NCI-H69 (cell line): Measurements from ENCODE around the gene GPRC5C.
A peak's percentile ranks its signal among the peaks of the same experiment; 100 is the strongest.

ENCODE experiments used
- DNase-seq: peaks from one replicate; lab custom pipeline; 2025; lab: John Stamatoyannopoulos, UW

The GPRC5C gene

DNA sequence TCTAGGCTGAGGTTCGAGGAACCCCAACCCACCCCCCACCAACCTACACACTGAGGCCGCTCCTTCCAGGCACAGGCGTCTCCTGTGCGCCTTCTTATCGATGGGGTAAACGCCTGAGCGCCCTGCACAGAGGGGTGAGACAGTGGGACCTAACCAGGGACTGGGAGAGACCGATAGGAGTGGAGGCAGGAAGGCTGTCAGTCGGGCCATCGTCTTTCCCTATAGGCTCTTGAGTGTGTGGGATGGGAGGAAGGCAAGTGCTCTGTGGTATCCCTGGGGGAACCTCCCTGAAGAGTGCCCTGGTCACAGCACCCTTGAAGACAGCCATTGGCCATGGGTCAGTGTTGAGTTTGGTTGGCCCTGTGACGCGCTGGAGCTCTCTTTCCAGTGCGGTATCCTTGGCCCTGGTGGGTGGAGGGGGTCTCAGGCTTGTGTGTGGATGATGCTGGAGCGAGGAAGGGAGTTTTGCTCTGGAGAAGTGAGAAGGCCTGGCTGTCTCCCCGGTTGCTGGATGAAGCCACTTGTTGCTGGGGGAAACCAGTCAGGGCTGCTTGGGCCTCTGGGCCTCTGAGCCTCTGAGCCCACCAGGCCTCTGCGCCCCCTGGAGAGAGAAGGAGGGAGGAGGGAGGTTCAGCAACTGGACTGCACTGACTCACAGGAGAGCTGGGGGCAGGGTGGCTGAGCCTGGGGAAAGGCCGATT, 1.7 kb downstream of the GPRC5C start:
- DNase-seq, result no peak

DNA sequence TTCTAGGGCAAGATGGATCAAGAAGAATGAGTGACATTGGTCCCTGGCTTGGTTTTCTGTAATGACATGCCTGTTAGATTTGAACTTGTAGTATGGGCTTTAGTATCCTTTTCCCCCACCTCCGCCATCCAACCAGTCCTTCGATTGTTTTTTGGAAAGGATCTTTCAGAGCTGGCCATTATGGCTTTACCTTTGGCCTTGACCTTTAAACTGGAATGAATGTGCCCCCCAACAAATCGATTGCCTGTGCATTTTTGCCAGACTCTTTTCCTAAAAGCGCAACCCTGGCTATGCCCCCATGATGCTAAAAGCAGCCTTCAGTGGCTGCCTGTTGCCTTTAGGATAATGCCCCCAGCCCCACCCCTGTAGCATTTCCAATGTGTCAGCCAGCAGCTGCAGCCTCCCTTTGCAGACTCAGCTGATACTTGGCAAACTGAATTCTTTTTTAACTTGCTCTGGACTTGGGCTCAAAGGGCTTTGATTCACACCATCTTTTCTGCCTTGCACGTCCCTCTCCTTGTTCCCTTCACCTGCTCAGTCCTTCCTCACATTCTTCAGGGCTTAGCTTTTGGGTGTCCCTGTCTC, 4.0 kb downstream of the GPRC5C start:
- peak; percentile 14 for DNase-seq

DNA sequence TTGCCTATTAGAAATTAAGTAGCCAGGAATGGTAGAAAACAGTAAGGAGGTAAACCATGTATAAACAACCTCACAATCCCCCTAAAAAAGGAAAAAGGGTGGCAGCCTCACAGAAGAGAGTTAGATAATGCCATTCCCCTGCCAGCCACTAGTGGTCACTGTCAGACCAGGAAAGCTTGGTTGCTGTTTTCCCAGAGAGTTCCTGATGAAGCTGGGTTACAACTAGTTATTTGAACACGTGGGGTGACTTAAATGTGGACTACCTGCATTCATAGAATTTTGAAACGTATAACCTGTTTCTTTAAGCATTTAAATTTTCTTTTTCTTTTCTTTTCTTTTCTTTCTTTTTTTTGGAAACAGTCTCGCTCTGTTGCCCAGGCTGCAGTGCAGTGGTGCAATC, 5.8 kb downstream of the GPRC5C start:
- DNase-seq, result peak; percentile 44

DNA sequence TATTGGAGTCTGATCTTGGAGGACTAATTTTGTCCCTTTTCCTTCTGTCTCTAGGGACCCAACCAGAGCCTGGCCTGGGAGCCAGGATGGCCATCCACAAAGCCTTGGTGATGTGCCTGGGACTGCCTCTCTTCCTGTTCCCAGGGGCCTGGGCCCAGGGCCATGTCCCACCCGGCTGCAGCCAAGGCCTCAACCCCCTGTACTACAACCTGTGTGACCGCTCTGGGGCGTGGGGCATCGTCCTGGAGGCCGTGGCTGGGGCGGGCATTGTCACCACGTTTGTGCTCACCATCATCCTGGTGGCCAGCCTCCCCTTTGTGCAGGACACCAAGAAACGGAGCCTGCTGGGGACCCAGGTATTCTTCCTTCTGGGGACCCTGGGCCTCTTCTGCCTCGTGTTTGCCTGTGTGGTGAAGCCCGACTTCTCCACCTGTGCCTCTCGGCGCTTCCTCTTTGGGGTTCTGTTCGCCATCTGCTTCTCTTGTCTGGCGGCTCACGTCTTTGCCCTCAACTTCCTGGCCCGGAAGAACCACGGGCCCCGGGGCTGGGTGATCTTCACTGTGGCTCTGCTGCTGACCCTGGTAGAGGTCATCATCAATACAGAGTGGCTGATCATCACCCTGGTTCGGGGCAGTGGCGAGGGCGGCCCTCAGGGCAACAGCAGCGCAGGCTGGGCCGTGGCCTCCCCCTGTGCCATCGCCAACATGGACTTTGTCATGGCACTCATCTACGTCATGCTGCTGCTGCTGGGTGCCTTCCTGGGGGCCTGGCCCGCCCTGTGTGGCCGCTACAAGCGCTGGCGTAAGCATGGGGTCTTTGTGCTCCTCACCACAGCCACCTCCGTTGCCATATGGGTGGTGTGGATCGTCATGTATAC, 8.0 kb downstream of the GPRC5C start:
- no peak for DNase-seq

DNA sequence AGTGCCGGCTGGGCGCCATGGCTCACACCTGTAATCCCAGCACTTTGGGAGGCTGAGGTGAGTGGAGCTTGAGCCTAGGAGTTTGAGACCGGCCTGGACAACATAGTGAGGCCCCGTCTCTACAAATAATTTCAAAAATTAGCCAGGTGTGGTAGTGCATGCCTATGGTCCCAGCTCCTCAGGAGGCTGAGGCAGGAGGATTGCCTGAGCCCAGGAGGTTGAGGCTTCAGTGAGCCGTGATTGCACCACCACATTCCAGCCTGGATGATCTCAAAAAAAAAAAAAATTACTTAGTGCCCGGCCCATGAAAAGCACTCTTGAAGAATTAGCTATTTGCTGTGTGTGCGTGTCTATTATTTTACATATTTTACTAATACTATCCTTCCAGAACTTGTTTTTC, 9.6 kb downstream of the GPRC5C start:
- DNase-seq, result no peak

GRCh38 chr17:74442291-74442669, 10.4 kb downstream of the GPRC5C start:
- DNase-seq, result no peak

DNA sequence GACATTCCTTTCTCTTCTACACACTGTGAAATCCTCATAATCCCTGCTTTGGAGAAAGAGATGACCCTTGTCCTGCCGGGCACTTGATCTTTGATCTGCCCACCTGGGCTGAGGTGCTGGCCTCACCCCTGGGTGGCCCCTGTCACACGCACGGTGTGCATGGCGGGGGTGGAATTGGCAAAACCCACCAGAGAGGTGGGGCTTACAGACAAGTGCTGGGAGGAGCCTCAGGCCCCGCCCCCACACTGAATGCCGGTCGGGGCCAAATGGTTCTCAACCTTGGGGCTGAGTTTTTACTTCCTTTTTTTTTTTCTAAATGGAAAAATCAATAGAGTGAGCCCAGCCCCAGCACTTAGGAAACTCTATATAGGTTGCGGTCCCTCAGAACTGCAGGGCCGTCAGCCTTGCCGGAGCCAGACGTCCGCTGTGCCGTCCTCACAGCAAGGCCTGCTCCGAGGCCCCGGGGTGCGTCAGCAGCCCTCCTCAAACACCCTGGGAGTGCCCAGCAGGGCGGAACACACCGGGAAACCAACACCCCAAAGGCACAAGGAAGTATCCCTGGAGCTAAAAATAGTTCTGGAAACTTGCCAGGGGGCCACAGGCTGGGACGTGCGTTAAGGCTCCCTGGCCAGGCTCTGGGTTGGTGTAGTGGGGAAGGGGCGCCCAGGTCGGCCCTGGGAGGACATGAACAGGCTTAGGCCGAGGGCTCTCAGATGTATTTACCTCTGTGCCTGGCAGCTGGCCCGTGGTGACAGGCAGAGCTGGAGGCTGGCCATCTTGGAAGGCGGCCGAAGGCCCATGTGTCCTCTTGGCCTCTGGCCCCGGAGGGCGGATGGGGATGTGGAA, 11.0 kb downstream of the GPRC5C start:
- peak; percentile 75 for DNase-seq

GRCh38 chr17:74443516-74444296, 11.8 kb downstream of the GPRC5C start:
- DNase-seq, result no peak

GRCh38 chr17:74444406-74444805, 12.5 kb downstream of the GPRC5C start:
- DNase-seq, result peak; percentile 43

DNA sequence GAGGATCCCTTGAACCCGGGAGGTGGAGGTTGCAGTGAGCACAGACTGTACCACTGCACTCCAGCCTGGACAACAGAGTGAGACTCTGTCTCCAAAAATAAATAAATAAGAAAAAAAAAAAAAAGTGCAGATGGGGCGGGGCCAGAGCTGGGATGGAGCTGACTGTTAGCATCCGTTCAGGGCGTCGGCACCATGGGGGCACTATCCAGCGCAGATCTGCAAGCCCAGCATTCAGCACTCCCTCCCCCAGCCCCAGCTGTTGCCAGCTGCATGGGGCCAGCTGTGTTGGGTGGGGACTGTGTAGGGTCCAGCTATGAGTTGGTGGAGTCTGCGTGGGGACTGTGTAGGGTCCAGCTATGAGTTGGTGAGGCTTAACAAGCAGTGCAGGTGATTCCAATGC, 13.3 kb downstream of the GPRC5C start:
- no peak for DNase-seq

DNA sequence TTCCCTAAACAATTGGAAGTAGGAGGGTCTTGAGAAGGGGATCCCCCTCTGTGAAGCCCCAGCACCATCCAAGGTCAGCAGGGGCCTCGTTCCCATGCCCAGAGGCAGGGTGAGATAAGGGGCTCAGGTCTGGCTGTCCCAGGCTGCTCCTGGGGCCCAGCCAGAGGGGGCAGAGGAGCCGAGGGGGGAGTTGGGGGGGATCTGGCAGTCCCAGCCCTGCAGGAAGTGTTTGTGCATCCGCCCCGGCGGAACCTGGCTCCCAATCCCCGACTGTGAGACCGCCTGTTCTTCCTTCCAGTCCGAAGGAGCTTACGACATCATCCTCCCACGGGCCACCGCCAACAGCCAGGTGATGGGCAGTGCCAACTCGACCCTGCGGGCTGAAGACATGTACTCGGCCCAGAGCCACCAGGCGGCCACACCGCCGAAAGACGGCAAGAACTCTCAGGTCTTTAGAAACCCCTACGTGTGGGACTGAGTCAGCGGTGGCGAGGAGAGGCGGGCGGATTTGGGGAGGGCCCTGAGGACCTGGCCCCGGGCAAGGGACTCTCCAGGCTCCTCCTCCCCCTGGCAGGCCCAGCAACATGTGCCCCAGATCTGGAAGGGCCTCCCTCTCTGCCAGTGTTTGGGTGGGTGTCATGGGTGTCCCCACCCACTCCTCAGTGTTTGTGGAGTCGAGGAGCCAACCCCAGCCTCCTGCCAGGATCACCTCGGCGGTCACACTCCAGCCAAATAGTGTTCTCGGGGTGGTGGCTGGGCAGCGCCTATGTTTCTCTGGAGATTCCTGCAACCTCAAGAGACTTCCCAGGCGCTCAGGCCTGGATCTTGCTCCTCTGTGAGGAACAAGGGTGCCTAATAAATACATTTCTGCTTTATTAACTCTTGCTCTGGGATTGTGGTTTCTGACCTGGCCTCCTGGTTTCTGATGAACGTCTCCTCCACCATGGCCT, 14.9 kb downstream of the GPRC5C start:
- DNase-seq, result no peak

GRCh38 chr17:74447628-74448159, 15.8 kb downstream of the GPRC5C start:
- DNase-seq, result no peak

DNA sequence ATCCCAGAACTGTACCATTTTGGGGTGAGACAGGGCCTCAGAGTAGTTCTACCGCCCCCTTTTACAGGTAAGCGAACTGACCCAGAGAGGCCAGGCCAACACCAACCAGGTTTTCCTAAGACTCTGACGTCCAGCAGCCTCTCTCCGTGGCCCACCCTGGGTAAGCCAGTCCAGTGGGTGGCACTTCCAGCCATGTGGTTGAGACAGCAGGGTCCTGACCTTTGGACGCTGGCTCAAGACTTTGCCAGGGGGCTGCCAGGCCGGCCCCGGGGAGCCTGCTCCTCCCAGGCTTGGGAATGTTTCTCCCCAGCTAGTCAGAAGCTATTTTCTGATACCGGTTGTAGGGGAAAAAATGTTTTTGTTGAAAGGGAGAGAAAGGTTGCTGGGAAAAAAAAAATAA, 16.9 kb downstream of the GPRC5C start:
- DNase-seq, result no peak

- no peak for DNase-seq
Measured at GRCh38 chr17:74449306-74449705, 17.4 kb downstream of the GPRC5C start.

- DNase-seq, result no peak
Measured at GRCh38 chr17:74449773-74450172, 17.9 kb downstream of the GPRC5C start.

DNA sequence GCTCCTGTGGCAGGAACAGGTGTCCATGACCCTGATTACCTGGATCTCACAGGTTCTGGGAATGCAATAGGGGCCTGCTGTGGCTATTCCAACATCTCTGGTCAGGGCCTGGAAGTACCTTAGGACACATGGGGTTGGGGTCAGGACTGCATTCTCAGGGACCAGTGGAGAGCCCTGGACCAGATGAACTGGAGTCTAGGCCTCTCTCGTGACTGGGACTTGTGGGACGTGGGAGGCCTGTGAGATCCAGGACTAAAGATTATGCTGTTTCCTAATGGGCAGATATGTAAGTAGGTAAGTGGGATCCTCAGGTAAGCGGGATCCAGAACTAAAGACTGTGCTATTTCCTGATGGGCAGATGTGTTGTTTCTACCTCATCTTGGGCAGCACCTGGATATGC, 18.3 kb downstream of the GPRC5C start:
- no peak for DNase-seq

GRCh38 chr17:74450925-74451403, 19.1 kb downstream of the GPRC5C start:
- no peak for DNase-seq

DNA sequence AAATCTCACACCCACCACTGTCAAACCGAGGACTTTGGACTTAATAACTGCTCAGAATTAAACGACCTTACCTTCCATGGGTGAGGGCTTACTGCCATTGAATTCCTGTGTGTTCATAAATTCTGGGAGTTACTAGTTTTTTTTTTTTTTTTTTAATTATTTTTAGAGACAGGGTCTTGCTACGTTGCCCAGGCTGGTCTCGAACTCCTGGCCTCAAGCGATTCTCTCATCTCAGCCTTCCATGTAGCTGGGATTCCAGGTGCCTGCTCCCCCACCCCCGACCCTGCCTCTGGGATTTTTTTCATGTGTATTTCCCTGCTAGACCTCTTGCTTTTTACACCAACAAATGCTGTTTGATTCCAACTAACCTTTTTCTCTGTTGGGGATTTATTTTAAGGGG, 19.7 kb downstream of the GPRC5C start:
- DNase-seq, result no peak

GRCh38 chr17:74452033-74452840, 20.3 kb downstream of the GPRC5C start:
- peak; percentile 80 for DNase-seq
